Activated T-helper 1 cell treated with anti-CD3 and anti-CD28 coated beads, Interleukin-2, amount 50 U/mL, for 16 hours (primary cell): ENCODE results near the gene TBC1D21.

Experiments
- DNase-seq, 2 donors: peaks; one replicate each; pipeline ENCODE4 v3.0.0-alpha.2; 2020; ENCODE audit warnings: low read depth in 1 of 2, low spot score in 1 of 2

TBC1D21 gene

GRCh38 chr15:73858062-73858461 is 15.3 kb upstream of the TBC1D21 start:
- no peak for DNase-seq

GRCh38 chr15:73862276-73862675 is 11.1 kb upstream of the TBC1D21 start:
- no peak for DNase-seq

GRCh38 chr15:73865379-73865778 is 8.0 kb upstream of the TBC1D21 start:
- DNase-seq = no peak

GRCh38 chr15:73865904-73866303 is 7.5 kb upstream of the TBC1D21 start:
- DNase-seq = no peak

- DNase-seq = no peak
These were observed 6.9 kb upstream of the TBC1D21 start for GRCh38 chr15:73866481-73866880.

- DNase-seq = no peak
These were observed 6.4 kb upstream of the TBC1D21 start for GRCh38 chr15:73866881-73867410.

- no peak for DNase-seq
These were observed 5.9 kb upstream of the TBC1D21 start for GRCh38 chr15:73867426-73867825.

- DNase-seq = no peak
These were observed 5.4 kb upstream of the TBC1D21 start for GRCh38 chr15:73867956-73868355.

- DNase-seq = no peak
These were observed 4.0 kb upstream of the TBC1D21 start for GRCh38 chr15:73869216-73869995.

GRCh38 chr15:73870700-73871408 is 2.5 kb upstream of the TBC1D21 start:
- DNase-seq = no peak

GRCh38 chr15:73872346-73872745 is 1.0 kb upstream of the TBC1D21 start:
- DNase-seq = no peak

- DNase-seq = no peak
These were observed 636 bp downstream of the TBC1D21 start for GRCh38 chr15:73873889-73874511.

- DNase-seq = no peak
These were observed 6.1 kb downstream of the TBC1D21 start for GRCh38 chr15:73879426-73879825.

- DNase-seq = no peak
These were observed 8.4 kb downstream of the TBC1D21 start for GRCh38 chr15:73881579-73882320.

GRCh38 chr15:73882761-73883419 is 9.5 kb downstream of the TBC1D21 start:
- DNase-seq = no peak

- no peak for DNase-seq
These were observed 10.8 kb downstream of the TBC1D21 start for GRCh38 chr15:73884159-73884558.

GRCh38 chr15:73885954-73886700 is 12.8 kb downstream of the TBC1D21 start:
- no peak for DNase-seq

- DNase-seq = no peak
These were observed 13.5 kb downstream of the TBC1D21 start for GRCh38 chr15:73886717-73887345.

- no peak for DNase-seq
These were observed 14.1 kb downstream of the TBC1D21 start for GRCh38 chr15:73887481-73887880.
